OCI-M2 (cell line): ENCODE data around the gene CRP.
"Not testable (repeated sequence)": the region's sequence is repeated elsewhere in the genome, so short reads cannot be mapped to it uniquely, and the experiment has no call there.

ENCODE experiments used
- DNase-seq: peaks from one replicate; lab custom pipeline; 2025; ENCODE audit not compliant: unreplicated experiment; lab: John Stamatoyannopoulos, UW

CRP gene

DNA sequence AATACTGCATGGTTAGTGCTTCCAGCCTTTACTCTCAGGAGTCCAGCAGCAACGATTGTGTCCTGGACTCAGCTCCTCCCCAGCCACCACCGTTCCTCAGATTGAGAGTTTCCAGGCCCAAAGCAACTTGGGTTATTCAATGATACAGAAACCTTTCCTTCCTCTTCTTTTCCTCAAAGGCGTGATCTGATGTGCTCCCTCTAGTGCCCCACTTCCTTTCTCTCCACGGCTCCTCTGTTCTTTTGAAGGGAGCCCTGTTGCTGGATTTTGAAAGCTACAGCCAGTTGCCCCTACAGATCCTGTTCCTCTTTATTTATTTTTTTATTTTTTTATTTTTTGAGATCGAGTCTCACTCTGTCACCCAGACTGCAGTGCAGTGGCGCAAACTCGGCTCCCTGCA is 14.1 kb downstream of the CRP start:
- DNase-seq: no peak

DNA sequence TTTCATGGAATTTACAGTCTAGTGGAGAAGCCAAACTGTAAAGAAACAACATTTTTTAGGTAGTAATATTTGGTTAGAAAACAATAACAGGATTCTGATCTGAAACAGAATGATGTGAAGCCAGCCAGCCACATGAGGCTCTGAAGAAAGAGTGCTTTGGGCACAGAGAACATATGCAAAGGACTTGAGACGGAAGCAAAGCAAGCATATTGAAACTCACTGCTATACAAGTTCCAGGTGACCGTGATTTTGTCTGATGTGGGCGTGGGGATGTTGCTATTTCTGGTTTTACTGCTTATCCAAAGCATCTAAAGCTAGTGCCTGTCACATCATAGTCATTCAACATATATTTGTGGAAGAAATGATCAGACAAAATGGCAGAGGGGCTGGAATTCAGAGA is 14.7 kb downstream of the CRP start:
- DNase-seq: no peak

DNA sequence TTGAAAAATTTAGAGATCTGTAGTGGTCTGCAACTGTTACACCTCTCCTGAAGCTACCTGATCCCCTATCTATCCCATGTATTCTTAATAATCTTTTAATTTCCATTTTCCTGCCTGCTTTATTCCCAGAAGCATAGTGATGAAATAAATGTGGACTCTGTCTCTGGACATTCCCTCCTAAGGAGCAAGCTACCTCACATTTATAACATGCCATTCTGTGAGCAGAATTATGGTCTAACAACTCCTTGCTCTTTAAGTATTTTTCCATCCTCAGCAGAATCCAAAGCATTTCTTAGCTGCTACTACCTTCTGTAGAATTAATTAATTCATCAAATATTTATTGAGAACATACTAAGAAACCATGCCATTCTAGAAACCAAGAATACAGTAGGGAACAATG is 15.1 kb downstream of the CRP start:
- DNase-seq: no peak

DNA sequence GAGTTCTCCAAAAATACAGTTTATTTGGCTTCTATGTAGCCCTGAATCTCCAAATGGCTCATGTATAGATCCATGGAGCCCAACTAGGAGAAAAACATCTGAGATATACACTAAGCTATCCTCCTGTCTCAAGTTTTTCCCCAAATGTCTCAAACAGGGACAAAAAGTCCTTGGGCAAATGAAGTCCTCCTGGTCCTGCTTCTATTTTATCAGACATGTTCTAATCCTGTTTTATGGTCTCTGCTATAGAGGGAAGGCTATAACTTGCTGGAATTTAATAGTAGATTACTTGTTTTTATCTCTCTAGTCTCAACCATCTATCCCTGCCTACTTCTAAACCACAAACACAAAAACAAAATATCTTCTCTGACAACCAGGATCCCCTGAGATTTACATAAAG is 26.9 kb downstream of the CRP start:
- no peak for DNase-seq

DNA sequence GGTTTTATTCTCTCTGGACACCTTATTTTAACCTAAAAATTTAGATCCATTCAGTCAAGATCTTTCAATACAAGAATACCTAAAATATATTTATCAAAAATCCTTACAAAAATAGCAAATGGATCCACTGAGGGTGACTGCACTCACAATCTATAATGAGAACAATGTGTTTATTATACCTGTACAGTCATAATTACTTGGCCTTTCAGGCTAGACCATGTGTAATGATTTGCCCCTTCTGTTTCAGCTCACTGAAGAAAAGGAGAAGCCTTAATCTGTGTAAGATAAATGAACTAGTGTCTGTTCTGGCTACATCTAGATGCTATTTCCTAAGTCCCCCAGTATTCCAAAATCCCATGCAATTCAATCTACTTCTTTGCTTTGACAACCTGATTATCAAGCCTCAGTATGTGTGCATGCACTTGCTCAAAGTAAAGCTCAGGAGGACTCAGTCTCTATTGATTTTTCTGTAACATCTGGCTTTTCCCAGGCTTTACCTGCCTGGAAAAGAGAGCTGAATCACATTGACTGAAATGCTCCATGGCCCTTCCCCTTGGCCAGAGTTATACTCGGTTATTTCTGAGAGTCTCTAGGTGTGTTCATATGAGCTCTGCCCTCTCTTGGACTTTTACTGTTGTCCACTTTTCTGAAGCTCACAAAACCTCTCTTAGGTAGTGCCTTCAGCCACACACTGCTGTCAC is 27.6 kb downstream of the CRP start:
- DNase-seq: no peak

DNA sequence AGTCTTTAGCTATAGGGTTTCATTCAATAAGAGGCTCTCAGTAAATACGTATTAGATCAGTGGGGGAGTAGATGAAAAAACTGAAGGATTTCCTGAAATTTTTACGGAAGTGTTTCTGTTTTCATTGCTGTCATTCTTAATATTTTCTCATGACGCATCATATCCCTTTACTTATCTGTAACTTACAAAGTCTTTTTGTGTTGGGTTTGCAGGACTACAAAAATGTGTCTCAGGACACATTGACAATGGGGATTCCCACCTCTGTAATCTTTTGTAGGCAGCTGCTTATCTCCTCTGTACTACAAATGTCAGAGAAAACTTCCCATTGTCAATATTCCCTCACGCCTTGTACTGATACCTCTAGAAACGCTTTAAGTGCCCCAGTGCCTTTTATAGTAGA is 35.5 kb downstream of the CRP start:
- DNase-seq: no peak

DNA sequence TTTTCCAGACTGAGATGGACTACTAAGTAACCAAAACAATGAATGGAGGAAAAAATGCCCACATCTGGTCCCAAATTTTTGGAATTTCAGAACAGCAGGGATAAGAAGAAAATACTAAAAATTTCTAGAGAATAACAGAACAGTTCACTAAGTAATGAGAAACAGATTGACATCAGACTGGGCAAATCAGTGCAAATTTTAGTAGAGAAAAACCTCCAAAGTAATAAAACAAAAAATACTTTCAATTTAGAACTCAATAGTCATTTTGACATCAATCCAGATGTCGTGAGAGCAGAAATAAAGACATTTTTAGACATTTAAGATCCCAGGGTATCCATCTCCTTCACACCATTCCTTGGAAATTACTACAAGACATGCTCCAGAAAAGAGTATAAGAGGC is 39.3 kb downstream of the CRP start:
- DNase-seq: no peak

DNA sequence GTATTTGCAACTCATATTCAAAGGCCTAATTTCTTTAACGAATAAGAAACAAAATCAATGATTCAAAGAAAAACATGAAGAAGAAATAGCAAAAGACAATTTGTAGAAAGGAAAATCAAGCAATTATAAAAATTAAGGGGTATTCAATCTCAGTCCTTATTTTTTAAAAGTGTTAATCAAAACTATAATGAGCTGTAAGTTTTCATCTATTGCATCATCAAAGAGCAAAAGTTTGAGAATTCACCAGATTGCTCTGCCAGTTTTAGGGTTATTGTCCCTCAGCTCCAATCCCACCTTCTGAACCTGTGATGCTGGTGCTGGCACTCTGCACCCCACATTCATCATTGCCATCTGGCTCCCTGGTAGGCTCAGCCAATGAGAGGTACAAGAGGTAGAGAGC is 42.0 kb downstream of the CRP start:
- not testable (repeated sequence) for DNase-seq

DNA sequence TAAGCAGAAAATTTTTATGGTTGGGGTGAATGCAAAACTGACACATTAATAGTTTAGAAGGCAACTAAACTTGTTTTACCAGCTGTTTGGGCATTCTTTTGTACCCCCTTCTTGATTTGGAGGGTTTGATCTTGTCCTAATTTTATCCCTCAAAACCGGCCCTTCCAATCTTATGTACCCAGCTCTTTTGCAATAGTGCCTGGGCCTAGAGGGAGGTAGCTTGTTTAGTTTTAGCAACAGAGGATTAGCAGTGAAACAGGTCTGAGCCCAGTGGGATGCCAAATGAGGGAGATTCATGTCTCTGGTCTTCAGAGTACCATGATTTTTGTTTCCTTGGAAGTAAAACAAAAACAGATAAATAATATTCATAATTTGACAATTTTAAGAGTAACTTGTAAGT is 45.1 kb downstream of the CRP start:
- DNase-seq: no peak

DNA sequence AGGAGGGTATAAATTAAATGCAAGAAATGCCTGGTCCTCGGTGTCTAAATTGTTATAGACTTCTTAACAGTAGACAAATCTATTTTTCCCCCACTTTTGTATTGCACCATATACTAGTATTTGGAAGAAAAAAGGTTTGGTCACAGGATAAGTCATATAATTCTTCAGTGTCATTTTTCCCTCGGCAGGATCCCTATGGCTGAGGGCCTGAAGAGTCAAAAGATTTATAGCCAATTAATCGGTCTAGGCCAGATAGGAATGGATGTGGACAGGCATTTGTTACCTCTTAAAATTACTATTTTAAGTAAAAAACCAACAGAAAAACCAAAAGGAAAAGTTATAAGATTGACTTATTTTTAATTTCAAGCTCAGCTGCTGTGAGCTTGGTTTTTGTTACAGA is 45.6 kb downstream of the CRP start:
- DNase-seq: no peak

DNA sequence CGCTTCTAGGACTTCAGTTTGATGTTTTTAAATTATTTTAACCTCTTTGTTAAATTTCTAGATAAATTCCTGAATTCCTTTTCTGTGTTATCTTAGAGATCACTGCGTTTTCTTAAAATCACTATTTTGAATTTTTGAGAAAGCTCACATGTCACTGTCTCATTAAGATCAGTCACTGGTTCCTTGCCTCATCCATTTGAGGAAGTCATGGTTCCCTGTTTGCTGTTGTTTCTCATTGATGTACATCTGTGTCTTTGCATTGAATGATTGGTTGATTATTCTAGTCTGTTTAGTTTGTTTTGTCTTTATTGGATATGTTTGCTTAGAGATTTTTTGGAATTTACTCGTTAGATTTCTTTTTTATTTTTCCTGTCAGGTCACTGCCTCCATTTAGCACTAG is 50.1 kb downstream of the CRP start:
- DNase-seq: no peak

DNA sequence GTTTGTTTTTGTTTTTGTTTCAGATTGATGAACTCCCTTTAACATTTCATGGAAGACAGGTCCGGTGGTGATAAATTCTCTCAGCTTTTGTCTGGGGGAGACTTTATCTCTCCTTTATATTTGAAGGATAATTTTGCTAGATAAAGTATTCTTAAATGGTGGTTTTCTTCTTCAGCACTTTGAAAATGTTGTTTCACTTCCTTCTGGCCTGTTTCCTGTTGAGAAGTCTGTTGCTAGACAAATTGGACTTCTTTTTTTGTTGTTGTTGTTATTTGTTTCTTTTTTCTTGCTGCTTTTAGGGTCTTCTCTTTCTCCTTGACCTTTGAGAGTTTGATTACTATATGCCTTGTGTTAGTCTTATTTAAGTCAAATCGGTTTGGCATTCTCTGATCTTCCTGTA is 50.8 kb downstream of the CRP start:
- no peak for DNase-seq
